Activated B cell treated with CpG ODN at 0.5 μM for 24 hours (primary cell): ENCODE results near the gene VPS16. TPM values are rescaled to one million over a fixed set of nuclear protein-coding genes. Genes with fewer than 3 reads are reported as not detected.

Experiments used
- ATAC-seq: fragments of 200-7000 bp; cut with Tn5 transposase; one replicate; pipeline ENCODE4 v1.10.0; 2021; ENCODE audit warnings: low read depth, mild to moderate bottlenecking, moderate library complexity
- CTCF ChIA-PET: fragments of 350-600 bp; sonication (Branson Sonifier 250); formaldehyde crosslinking; loops from one replicate; lab custom pipeline; 2021; ENCODE audit warnings: antibody characterized with exemption; lab: Charles Lee
- POLR2A ChIA-PET: fragments of 350-600 bp; sonication (Branson Sonifier 250); formaldehyde crosslinking; loops from one replicate; lab custom pipeline; 2021; ENCODE audit warnings: antibody characterized with exemption; lab: Charles Lee
- DNase-seq: peaks from one replicate; pipeline ENCODE4 v3.0.0; 2022
- H3K27ac Mint-ChIP-seq: one replicate; pipeline ENCODE4 v1.8.0; 2020; ENCODE audit warnings: mixed read lengths
- H3K27me3 Mint-ChIP-seq: one replicate; pipeline ENCODE4 v1.8.0; 2021; ENCODE audit warnings: mixed read lengths
- H3K36me3 Mint-ChIP-seq: one replicate; pipeline ENCODE4 v1.8.0; 2021; ENCODE audit warnings: low read depth, mixed read lengths
- H3K4me1 Mint-ChIP-seq: one replicate; pipeline ENCODE4 v1.8.0; 2021; ENCODE audit warnings: mixed read lengths
- H3K4me3 Mint-ChIP-seq: one replicate; pipeline ENCODE4 v1.8.0; 2020; ENCODE audit warnings: mild to moderate bottlenecking, mixed read lengths
- H3K9me3 Mint-ChIP-seq: one replicate; pipeline ENCODE4 v1.8.0; 2020; ENCODE audit warnings: mixed read lengths
- intact Hi-C: fragments of 100-400 bp; cut with micrococcal nuclease; formaldehyde crosslinking; loops from one replicate; pipeline ENCODE4 v1.15.1; 2024
- total RNA-seq: library from RNA; stranded (reverse); gene quantifications from 2 replicates; pipeline ENCODE4 v1.2.3, GENCODE V29; 2022
- TF ChIP-seq, protein P1 (sequence below): fragments of 200-600 bp; IDR thresholded peaks from one replicate; pipeline ENCODE4 v1.8.0; 2022; ENCODE audit warnings: antibody characterized with exemption, mild to moderate bottlenecking

Gene VPS16
- total RNA-seq, 1 donor from 2014 or later, result 54.7 TPM

DNA sequence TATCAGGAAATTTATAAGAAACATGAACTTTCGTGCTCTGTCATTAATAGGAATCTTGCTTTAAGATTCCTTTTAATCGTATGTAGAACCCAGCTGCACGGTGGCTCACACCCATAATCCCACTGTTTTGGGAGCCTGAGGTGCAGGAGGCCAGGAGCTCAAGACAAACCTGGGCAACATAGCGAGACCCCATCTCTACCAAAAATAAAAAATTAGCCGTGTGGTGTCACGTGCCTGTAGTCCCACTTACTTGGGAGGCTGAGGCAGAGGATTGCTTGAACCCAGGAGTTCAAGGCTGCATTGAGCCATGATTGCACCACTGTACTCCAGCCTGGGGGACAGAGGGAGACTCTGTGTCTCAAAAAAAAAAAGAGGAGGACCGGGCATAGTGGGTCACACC lies 40.1 kb downstream of the VPS16 start:
- CTCF ChIA-PET, result no interaction called here
- H3K27ac Mint-ChIP-seq, result no peak overlapping the region
- POLR2A ChIA-PET, result interaction anchor here (1.2 kb wide), 1 partner anchor 228 kb away, joined by 3 read pairs; the partner anchor contains the start of gene NOP56

DNA sequence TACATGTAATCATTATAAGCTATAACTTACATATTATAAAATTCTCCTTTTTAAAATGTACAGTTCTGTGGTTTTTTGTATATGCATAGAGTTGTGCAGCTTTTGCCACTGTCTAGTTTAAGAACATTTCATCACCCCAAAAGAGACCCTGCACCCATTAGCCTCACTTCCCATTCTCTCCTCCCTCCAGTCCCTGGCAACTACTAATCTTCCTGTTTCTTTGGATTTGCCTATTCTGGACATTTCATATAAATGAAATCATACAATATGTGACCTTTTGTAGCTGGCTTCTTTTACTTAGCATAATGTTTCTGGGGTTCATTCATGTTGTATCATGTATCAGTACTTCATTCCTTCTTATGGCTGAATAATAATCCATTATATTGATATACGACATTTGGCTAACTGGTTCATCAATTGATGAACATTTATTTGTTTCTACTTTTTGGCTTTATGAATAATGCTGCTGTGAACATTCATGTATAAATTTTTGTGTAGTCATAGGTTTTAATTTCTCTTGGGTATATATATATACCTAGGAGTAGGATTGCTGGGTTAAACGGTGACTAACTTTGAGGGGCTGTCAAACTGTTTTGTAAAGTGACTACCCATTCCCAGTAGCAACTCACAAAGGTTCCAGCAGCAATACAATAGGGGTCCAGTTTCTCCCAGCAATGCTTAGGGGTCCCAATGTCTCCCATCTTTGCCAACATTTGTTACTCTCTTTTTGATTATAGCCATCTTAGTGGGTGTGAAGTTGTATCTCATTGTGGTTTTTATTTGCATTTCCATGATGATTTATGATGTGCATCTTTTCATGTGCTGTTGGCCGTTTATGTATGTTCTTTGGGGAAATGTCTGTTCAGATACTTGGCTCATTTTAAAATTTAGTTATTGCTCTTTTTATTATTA lies 43.4 kb downstream of the VPS16 start:
- Mint-ChIP-seq H3K4me1 (peaks cover 49% of the 10 kb centered on the region), H3K4me3 (no peak overlapping the region), H3K36me3 (peaks cover 10% of the 10 kb centered on the region), H3K27me3 (no peaks in the 10 kb centered on the region), H3K9me3 (no peaks in the 10 kb centered on the region), H3K27ac (peak overlapping the region; percentile 11)
- DNase-seq (no peak), ATAC-seq (peak; percentile 34)
- POLR2A ChIA-PET, result interaction anchor here (0.6 kb wide), 2 partner anchors 102 to 221 kb away, joined by 3 to 4 read pairs; no protein-coding TSS in a partner anchor
- intact Hi-C loops, result no loop called here
- CTCF ChIA-PET, result no interaction called here
- TF ChIP-seq, protein P1, sequence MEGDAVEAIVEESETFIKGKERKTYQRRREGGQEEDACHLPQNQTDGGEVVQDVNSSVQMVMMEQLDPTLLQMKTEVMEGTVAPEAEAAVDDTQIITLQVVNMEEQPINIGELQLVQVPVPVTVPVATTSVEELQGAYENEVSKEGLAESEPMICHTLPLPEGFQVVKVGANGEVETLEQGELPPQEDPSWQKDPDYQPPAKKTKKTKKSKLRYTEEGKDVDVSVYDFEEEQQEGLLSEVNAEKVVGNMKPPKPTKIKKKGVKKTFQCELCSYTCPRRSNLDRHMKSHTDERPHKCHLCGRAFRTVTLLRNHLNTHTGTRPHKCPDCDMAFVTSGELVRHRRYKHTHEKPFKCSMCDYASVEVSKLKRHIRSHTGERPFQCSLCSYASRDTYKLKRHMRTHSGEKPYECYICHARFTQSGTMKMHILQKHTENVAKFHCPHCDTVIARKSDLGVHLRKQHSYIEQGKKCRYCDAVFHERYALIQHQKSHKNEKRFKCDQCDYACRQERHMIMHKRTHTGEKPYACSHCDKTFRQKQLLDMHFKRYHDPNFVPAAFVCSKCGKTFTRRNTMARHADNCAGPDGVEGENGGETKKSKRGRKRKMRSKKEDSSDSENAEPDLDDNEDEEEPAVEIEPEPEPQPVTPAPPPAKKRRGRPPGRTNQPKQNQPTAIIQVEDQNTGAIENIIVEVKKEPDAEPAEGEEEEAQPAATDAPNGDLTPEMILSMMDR, result no peak

More for the DNA sequence above, 40.1 kb downstream of the VPS16 start:
- no peaks in the 10 kb centered on the region for H3K27me3 Mint-ChIP-seq
- DNase-seq (no peak), ATAC-seq (no peak)
- TF ChIP-seq, protein P1, result no peak
- H3K4me3 Mint-ChIP-seq, result no peak overlapping the region
- no peaks in the 10 kb centered on the region for H3K9me3 Mint-ChIP-seq
- H3K36me3 Mint-ChIP-seq, result peaks cover 18% of the 10 kb centered on the region
- peaks cover 50% of the 10 kb centered on the region for H3K4me1 Mint-ChIP-seq
- intact Hi-C loops, result no loop called here

DNA sequence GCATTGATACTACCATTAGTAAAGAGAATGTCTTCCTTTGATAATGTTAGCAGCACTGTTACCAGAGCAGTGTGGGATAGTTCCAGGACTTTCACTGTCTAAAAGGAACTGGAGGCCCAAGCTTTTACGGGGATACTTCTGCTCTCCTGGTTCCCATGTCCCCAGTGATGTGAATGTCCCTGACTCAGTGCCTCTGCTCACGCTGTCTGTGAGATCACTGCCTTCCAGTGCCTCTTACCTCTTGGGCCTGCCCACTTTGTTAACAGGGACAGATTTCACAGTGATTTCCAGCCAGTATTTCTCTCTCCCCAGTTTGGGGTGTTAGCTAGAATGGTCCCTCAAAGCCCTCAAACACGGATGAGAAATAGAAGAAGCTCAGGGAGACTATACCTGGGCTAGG lies 47.2 kb downstream of the VPS16 start:
- POLR2A ChIA-PET, result interaction anchor here (1.3 kb wide), 1 partner anchor 10 kb away, joined by 3 read pairs; no protein-coding TSS in a partner anchor
- Mint-ChIP-seq H3K4me1 (peaks cover 61% of the 10 kb centered on the region), H3K27me3 (no peaks in the 10 kb centered on the region), H3K4me3 (no peak overlapping the region), H3K9me3 (no peaks in the 10 kb centered on the region), H3K27ac (no peak overlapping the region), H3K36me3 (peaks cover 17% of the 10 kb centered on the region)
- CTCF ChIA-PET, result interaction anchor here (1.1 kb wide), 1 partner anchor 9 kb away, joined by 3 read pairs; no protein-coding TSS in a partner anchor
- no peak for DNase-seq
- intact Hi-C loops, result loop anchor here (2.0 kb wide), 1 partner anchor 13 kb away; no protein-coding TSS in a partner anchor
- TF ChIP-seq, protein P1, result no peak
- ATAC-seq, result no peak

DNA sequence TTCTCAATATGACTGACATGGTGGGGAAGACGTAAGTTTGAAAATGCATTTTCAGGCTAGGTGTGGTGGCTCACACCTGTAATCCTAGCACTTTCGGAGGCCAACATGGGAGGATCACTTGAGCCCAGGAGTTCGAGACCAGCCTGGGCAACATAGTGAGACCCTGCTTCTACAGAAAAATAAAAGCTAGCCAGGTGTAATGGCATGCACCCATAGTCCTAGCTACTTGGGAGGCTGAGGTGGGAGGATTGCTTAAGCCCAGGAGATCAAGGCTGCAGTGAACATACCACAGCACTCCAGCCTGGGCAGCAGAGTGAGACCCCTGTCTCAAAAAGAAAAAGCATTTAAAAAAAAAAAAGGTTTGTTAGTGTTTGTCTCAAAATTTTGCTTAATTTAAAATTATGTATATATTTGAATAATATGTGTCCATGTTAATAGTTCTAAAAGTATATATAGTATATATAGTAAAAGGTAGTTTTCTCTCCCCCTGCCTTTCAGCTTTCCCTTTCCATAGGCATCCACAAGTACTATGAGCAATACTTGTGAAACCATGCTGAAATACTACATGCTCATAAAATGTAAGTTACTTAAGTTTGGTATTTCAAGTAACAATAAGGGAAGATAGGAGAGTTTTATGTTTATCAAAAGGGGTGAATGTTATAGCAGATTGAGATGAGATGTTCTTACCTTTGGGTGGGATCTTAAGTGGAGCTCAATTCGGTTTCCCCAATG lies 47.8 kb downstream of the VPS16 start:
- no peak for DNase-seq
- ChIA-PET POLR2A (interaction anchor here (1.3 kb wide), 1 partner anchor 10 kb away, joined by 3 read pairs; no protein-coding TSS in a partner anchor), CTCF (interaction anchor here (1.1 kb wide), 1 partner anchor 9 kb away, joined by 3 read pairs; no protein-coding TSS in a partner anchor)
- no peaks in the 10 kb centered on the region for H3K9me3 Mint-ChIP-seq
- H3K4me3 Mint-ChIP-seq, result no peak overlapping the region
- no peaks in the 10 kb centered on the region for H3K27me3 Mint-ChIP-seq
- TF ChIP-seq, protein P1, result no peak
- no peak overlapping the region for H3K27ac Mint-ChIP-seq
- peaks cover 17% of the 10 kb centered on the region for H3K36me3 Mint-ChIP-seq
- intact Hi-C loops, result loop anchor here (2.0 kb wide), 1 partner anchor 14 kb away; no protein-coding TSS in a partner anchor
- no peak for ATAC-seq
- peaks cover 65% of the 10 kb centered on the region for H3K4me1 Mint-ChIP-seq
